B cell (primary cell): ENCODE data around the gene SYNE2. TPM values are rescaled to one million over a fixed set of nuclear protein-coding genes. Genes with fewer than 3 reads are reported as not detected.

Experiments used
- ATAC-seq: fragments of 200-7000 bp; cut with Tn5 transposase; one replicate; pipeline ENCODE4 v1.10.0; 2021; ENCODE audit warnings: low read depth, mild to moderate bottlenecking, moderate number of reproducible peaks, moderate library complexity
- CTCF ChIA-PET: fragments of 350-600 bp; sonication (Branson Sonifier 250); formaldehyde crosslinking; loops from one replicate; lab custom pipeline; 2021; ENCODE audit warnings: antibody characterized with exemption, inconsistent platforms; lab: Charles Lee
- POLR2A ChIA-PET: fragments of 350-600 bp; sonication (Branson Sonifier 250); formaldehyde crosslinking; loops from one replicate; lab custom pipeline; 2021; ENCODE audit warnings: antibody characterized with exemption; lab: Charles Lee
- DNase-seq: peaks from one replicate; pipeline ENCODE4 v3.0.0; 2013
- H2AFZ ChIP-seq: 2 replicates; pipeline ENCODE4 v1.6.1; 2012; ENCODE audit warnings: mild to moderate bottlenecking, low read depth, low read length; ENCODE audit not compliant: insufficient read depth, poor library complexity, severe bottlenecking
- H3K27ac ChIP-seq, 2 donors: 1 replicate in 1 of 2; 2 replicates in 1 of 2; pipeline ENCODE4 v1.5.1; 2012 to 2013; ENCODE audit warnings: low read length in 2 of 2, mild to moderate bottlenecking in 2 of 2, moderate library complexity in 1 of 2
- H3K27me3 ChIP-seq, 4 experiments: fragments of 200-600 bp in 1 of 4; sonication (generic) in 1 of 4; replicated peaks in 1 of 4; 1 replicate in 2 of 4; 2 replicates in 2 of 4; pipeline versions ENCODE4 v1.6.1 to v1.7.0; 2013 to 2016; ENCODE audit warnings: low read length in 3 of 4, mild to moderate bottlenecking in 2 of 4, mixed read lengths in 1 of 4, moderate library complexity in 1 of 4; ENCODE audit not compliant: insufficient read depth in 4 of 4, control insufficient read depth in 3 of 4; ENCODE audit errors: control extremely low read depth in 1 of 4
- H3K36me3 ChIP-seq, 2 experiments: replicated peaks in 1 of 2; 1 replicate in 1 of 2; 2 replicates in 1 of 2; pipeline versions ENCODE4 v1.6.1 to v1.7.1; 2013; ENCODE audit warnings: low read length in 1 of 2; ENCODE audit not compliant: insufficient read depth in 2 of 2, control insufficient read depth in 1 of 2; ENCODE audit errors: control extremely low read depth in 1 of 2, extremely low read depth in 1 of 2
- H3K4me1 ChIP-seq, 2 donors: fragments of 200-600 bp in 1 of 2; sonication (generic) in 1 of 2; 1 replicate in 1 of 2; 2 replicates in 1 of 2; pipeline versions ENCODE4 v1.5.1 to v1.6.1; 2013 to 2017; ENCODE audit warnings: low read length in 2 of 2; ENCODE audit not compliant: control insufficient read depth in 2 of 2, insufficient read depth in 2 of 2
- H3K4me2 ChIP-seq: replicated peaks from 2 replicates; pipeline ENCODE3; 2012; ENCODE audit warnings: mild to moderate bottlenecking, low read depth, low read length; ENCODE audit not compliant: poor library complexity, severe bottlenecking
- H3K4me3 ChIP-seq, 5 experiments: fragments of 200-600 bp in 1 of 5; sonication (generic) in 1 of 5; 1 replicate in 3 of 5; 2 replicates in 2 of 5; pipeline versions ENCODE4 v1.5.1 to v1.7.0; 2011 to 2016; ENCODE audit warnings: low read length in 4 of 5, mild to moderate bottlenecking in 4 of 5, low read depth in 2 of 5, control low read depth in 1 of 5, moderate library complexity in 1 of 5; ENCODE audit not compliant: insufficient read depth in 1 of 5; ENCODE audit errors: control extremely low read depth in 1 of 5, extremely low read depth in 1 of 5
- H3K79me2 ChIP-seq: fragments of 200-600 bp; sonication (generic); one replicate; pipeline ENCODE4 v1.6.0; 2016; ENCODE audit warnings: low read length; ENCODE audit not compliant: control insufficient read depth, insufficient read depth
- H3K9ac ChIP-seq: fragments of 200-600 bp; sonication (generic); 2 replicates; pipeline ENCODE4 v1.6.1; 2017; ENCODE audit warnings: mild to moderate bottlenecking, low read length, moderate library complexity
- H3K9me3 ChIP-seq, 3 donors: one replicate each; pipeline versions ENCODE4 v1.6.1 to v1.7.1; 2013; ENCODE audit warnings: low read length in 2 of 3; ENCODE audit not compliant: control insufficient read depth in 2 of 3, insufficient read depth in 1 of 3; ENCODE audit errors: control extremely low read depth in 1 of 3
- H4K20me1 ChIP-seq: 2 replicates; pipeline ENCODE4 v1.6.0; 2012; ENCODE audit warnings: mild to moderate bottlenecking, low read length; ENCODE audit not compliant: insufficient read depth, control insufficient read depth, poor library complexity, severe bottlenecking
- H3K27ac Mint-ChIP-seq: one replicate; pipeline ENCODE4 v1.8.0; 2021; ENCODE audit warnings: mixed read lengths
- H3K27me3 Mint-ChIP-seq: one replicate; pipeline ENCODE4 v1.8.0; 2021; ENCODE audit warnings: mixed read lengths
- H3K4me1 Mint-ChIP-seq: one replicate; pipeline ENCODE4 v1.8.0; 2021; ENCODE audit warnings: mixed read lengths
- H3K4me3 Mint-ChIP-seq: one replicate; pipeline ENCODE4 v1.8.0; 2021; ENCODE audit warnings: mixed read lengths
- H3K9me3 Mint-ChIP-seq: one replicate; pipeline ENCODE4 v1.8.0; 2022; ENCODE audit warnings: mixed read lengths; ENCODE audit not compliant: insufficient read depth
- EZH2 ChIP-seq: IDR thresholded peaks from 2 replicates; pipeline ENCODE4 v1.6.1; 2012; ENCODE audit warnings: borderline replicate concordance, low read depth, mild to moderate bottlenecking, moderate library complexity, low read length; ENCODE audit not compliant: insufficient read depth, poor library complexity, severe bottlenecking
- WGBS: methylation state at CpG from one replicate; pipeline ENCODE4 v1.1.5; 2013; ENCODE audit warnings: missing lambda C conversion rate; ENCODE audit not compliant: insufficient coverage; 5-methylcytosine and 5-hydroxymethylcytosine counted together
- intact Hi-C: fragments of 100-400 bp; cut with micrococcal nuclease; formaldehyde crosslinking; loops from one replicate; pipeline ENCODE4 v1.10.0; 2022
- polyA plus RNA-seq: library from polyadenylated mRNA; depleted of rRNA; stranded (reverse); fragments of >200 nt; gene quantifications from 2 replicates; pipeline ENCODE4 v1.2.3, GENCODE V29; 2012
- total RNA-seq, 2 donors: library from RNA; stranded (reverse); fragments of 120-200 nt in 1 of 2; gene quantifications; 1 replicate in 1 of 2; 2 replicates in 1 of 2; pipeline versions ENCODE4 v1.2.3 to v1.2.4, GENCODE V29; 2013 to 2022
- TF ChIP-seq, protein P1 (sequence below): fragments of 200-600 bp; IDR thresholded peaks from one replicate; pipeline ENCODE4 v1.8.0; 2022; ENCODE audit warnings: antibody characterized with exemption, mild to moderate bottlenecking

SYNE2 gene
- total and polyA plus RNA-seq, 2 donors (not counting 1 experiment from before 2014, with no cell fraction given), result 39.5 to 105 TPM

GRCh38 chr14:64174922-64175782 is 322.3 kb downstream of the SYNE2 start:
- Histone ChIP-seq H3K9me3 (no peaks in the 10 kb centered on the region), H2AFZ (no peak overlapping the region), H3K36me3 (no peaks in the 10 kb centered on the region), H3K4me1 (peaks cover 4 to 5% of the 10 kb centered on the region in 2 donors), H3K27ac (no peak overlapping the region), H3K9ac (no peak overlapping the region), H3K27me3 (no peaks in the 10 kb centered on the region), H3K79me2 (no peaks in the 10 kb centered on the region), H3K4me2 (no peak overlapping the region), H4K20me1 (no peaks in the 10 kb centered on the region), H3K4me3 (no peak overlapping the region)
- DNase-seq (no peak), ATAC-seq (no peak)
- intact Hi-C loops, result loop anchor here (5.0 kb wide), 1 partner anchor 32 kb away; no protein-coding TSS in a partner anchor
- 80% methylated on average over 1 of the region's 2 CpGs for WGBS
- CTCF ChIA-PET, result interaction anchor here (0.9 to 1.6 kb wide), 5 partner anchors 11 to 120 kb away, joined by 3 to 5 read pairs (median 3); partner anchors contain the start of gene ESR2
- Mint-ChIP-seq H3K27me3 (no peaks in the 10 kb centered on the region), H3K4me1 (peaks cover 12% of the 10 kb centered on the region), H3K27ac (peak overlapping the region; percentile 32), H3K4me3 (no peak overlapping the region), H3K9me3 (no peaks in the 10 kb centered on the region)
- POLR2A ChIA-PET, result interaction anchor here (1.3 kb wide), 1 partner anchor 19 kb away, joined by 3 read pairs; no protein-coding TSS in a partner anchor
- TF ChIP-seq, protein P1, sequence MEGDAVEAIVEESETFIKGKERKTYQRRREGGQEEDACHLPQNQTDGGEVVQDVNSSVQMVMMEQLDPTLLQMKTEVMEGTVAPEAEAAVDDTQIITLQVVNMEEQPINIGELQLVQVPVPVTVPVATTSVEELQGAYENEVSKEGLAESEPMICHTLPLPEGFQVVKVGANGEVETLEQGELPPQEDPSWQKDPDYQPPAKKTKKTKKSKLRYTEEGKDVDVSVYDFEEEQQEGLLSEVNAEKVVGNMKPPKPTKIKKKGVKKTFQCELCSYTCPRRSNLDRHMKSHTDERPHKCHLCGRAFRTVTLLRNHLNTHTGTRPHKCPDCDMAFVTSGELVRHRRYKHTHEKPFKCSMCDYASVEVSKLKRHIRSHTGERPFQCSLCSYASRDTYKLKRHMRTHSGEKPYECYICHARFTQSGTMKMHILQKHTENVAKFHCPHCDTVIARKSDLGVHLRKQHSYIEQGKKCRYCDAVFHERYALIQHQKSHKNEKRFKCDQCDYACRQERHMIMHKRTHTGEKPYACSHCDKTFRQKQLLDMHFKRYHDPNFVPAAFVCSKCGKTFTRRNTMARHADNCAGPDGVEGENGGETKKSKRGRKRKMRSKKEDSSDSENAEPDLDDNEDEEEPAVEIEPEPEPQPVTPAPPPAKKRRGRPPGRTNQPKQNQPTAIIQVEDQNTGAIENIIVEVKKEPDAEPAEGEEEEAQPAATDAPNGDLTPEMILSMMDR, result no peak
- TF ChIP-seq EZH2, result no peak

DNA sequence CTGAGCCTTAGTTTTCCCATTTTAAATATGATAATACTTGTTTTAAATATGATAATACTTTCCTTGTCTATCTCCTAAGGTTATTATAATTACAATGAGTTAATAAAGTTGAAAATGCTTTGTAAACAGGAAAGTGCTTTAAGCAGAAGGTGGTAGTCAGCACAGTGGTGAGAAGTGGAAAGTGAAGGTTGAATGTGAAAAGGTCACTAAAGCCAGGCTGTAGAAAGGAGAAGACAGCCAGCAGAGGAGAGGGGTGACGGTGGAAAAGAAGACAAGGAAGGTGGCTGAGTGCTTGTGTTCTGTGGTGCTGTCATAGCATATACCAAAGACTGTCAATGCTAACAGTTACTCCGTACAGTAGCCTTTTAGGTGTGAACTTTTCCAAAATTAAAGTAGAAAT is 323.5 kb downstream of the SYNE2 start:
- H4K20me1 ChIP-seq, result no peaks in the 10 kb centered on the region

More for the DNA sequence above, 323.5 kb downstream of the SYNE2 start:
- peak overlapping the region; percentile 56 for H3K27ac Mint-ChIP-seq
- Histone ChIP-seq H3K4me3 (no peak overlapping the region), H3K9me3 (no peaks in the 10 kb centered on the region), H3K27me3 (no peaks in the 10 kb centered on the region), H3K4me2 (no peak overlapping the region), H3K79me2 (no peaks in the 10 kb centered on the region), H3K9ac (no peak overlapping the region), H3K36me3 (no peaks in the 10 kb centered on the region), H3K4me1 (no peaks in the 10 kb centered on the region), H2AFZ (no peak overlapping the region), H3K27ac (no peak overlapping the region)
- WGBS, result 100% methylated on average over 1 of the region's 2 CpGs
- no peak overlapping the region for H3K4me3 Mint-ChIP-seq
- no peaks in the 10 kb centered on the region for H3K27me3 Mint-ChIP-seq
- intact Hi-C loops, result no loop called here
- ChIA-PET CTCF (no interaction called here), POLR2A (no interaction called here)
- DNase-seq, result no peak
- no peaks in the 10 kb centered on the region for H3K9me3 Mint-ChIP-seq
- ATAC-seq, result peak; percentile 24
- TF ChIP-seq, protein P1, result no peak
- TF ChIP-seq EZH2, result no peak
- H3K4me1 Mint-ChIP-seq, result peaks cover 7% of the 10 kb centered on the region
